ENCODE results near the gene NACA2. TPM values are rescaled to one million over a fixed set of nuclear protein-coding genes. Genes with fewer than 3 reads are reported as not detected.

Gene NACA2
- total and polyA plus RNA-seq, 4 experiments from 2014 or later = not detected

DNA sequence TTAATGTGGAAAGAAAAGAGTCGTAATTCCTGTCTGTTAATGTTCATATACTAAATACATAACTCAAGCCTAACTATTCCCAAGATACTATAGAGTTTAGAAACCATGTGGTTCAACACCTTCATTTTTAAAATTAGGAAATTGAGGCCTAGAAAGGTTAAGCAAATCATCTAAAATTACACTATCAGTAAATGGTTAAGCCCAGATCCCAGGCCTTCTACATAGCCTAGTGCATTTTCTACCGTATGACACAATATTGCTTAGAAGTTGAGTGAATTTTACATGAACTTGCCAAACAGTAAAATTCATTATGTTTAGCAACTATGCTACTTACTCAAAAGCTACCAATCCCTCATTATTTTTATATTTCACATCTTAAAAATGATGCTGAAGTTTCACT lies 6.8 kb downstream of the NACA2 start:
- H3K36me3 ChIP-seq (ENCODE audit: insufficient read depth, low read length) = no peaks in the 10 kb centered on the region
- Mint-ChIP-seq H3K4me3 (no peak overlapping the region), H3K27me3 (peaks cover 14 to 21% of the 10 kb centered on the region in 2 donors), H3K36me3 (no peaks in the 10 kb centered on the region), H3K9me3 (no peaks in the 10 kb centered on the region), H3K27ac (peak overlapping the region in 1 of 7 donors; percentile 37), H3K4me1 (no peaks in the 10 kb centered on the region)
- ChIA-PET POLR2A (ENCODE audit: partially characterized antibody) (no interaction called here), CTCF (ENCODE audit: partially characterized antibody) (no interaction called here)
- H3K4me1 ChIP-seq (ENCODE audit: insufficient read depth, low read length) = no peaks in the 10 kb centered on the region
- intact Hi-C loops (cut with micrococcal nuclease) = no loop called here
- no peaks in the 10 kb centered on the region for H3K27me3 ChIP-seq (ENCODE audit: insufficient read depth, low read length)
- H3K27ac ChIP-seq (ENCODE audit: low read depth, low read length) = no peak overlapping the region
- no peak for DNase-seq
- H3K9me3 ChIP-seq (ENCODE audit: control insufficient read depth in 1 of 2, low read length in 2 of 2) = no peaks in the 10 kb centered on the region
- no peak overlapping the region for H3K4me3 ChIP-seq (ENCODE audit: low read length in 2 of 2)

DNA sequence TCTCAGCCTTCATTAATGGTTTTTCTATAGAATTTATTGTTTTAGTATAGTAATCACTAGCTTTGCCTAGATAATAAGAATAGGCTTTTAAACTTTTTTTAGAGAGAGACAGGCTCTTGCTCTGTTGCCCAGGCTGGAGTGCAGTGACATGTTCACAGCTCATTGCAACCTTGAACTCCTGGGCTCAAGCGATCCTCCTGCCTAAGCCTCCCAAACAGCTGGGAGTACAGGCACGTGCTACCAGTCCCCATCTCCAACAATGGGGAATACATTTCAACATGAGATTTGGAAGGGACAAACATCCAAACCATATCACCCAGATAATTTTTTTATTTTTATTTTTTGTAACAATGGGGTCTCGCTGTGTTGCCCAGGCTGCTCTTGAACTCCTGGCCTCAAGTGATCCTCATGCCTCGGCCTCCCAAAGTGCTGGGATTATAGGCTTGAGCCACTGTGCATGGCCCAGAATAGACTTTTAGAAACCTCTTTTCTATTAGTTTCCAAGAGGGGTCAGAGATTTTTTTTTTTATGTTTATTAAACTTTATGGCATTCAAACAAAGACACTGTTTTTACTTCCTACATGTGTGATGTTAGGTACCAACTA lies 7.3 kb downstream of the NACA2 start:
- Mint-ChIP-seq H3K27ac (no peak overlapping the region), H3K4me1 (no peaks in the 10 kb centered on the region), H3K4me3 (no peak overlapping the region), H3K9me3 (no peaks in the 10 kb centered on the region), H3K36me3 (no peaks in the 10 kb centered on the region), H3K27me3 (peaks cover 15 to 22% of the 10 kb centered on the region in 2 donors)
- Histone ChIP-seq H3K36me3 (ENCODE audit: insufficient read depth, low read length) (no peaks in the 10 kb centered on the region), H3K27me3 (ENCODE audit: insufficient read depth, low read length) (no peaks in the 10 kb centered on the region), H3K9me3 (ENCODE audit: control insufficient read depth in 1 of 2, low read length in 2 of 2) (no peaks in the 10 kb centered on the region), H3K4me1 (ENCODE audit: insufficient read depth, low read length) (no peaks in the 10 kb centered on the region), H3K27ac (ENCODE audit: low read depth, low read length) (no peak overlapping the region), H3K4me3 (ENCODE audit: low read length in 2 of 2) (no peak overlapping the region)
- POLR2A ChIA-PET (ENCODE audit: partially characterized antibody) = no interaction called here
- no peak for DNase-seq
- intact Hi-C loops (cut with micrococcal nuclease) = no loop called here
- CTCF ChIA-PET (ENCODE audit: partially characterized antibody) = interaction anchor here (1.6 kb wide), 1 partner anchor 172 kb away, joined by 4 read pairs; no protein-coding TSS in a partner anchor

DNA sequence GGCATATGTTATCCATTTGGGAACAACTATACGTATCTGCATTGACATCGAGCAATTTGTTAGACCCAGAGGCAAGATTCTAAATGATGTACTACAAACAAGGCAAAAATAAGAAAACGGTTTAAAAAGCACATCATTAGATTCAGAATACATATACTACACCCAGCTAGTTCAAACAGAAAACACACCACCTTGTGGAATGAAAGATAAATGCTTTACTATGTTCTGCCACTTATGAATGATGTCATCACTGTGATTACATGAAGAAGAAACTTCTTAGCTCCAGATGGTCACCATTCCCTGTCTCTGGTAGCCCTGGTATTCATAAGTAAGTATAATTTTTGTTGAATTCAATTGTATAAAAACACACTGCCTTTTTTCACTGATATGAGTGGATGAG lies 7.8 kb downstream of the NACA2 start:
- DNase-seq = no peak
- Histone ChIP-seq H3K27ac (ENCODE audit: low read depth, low read length) (no peak overlapping the region), H3K36me3 (ENCODE audit: insufficient read depth, low read length) (no peaks in the 10 kb centered on the region), H3K4me1 (ENCODE audit: insufficient read depth, low read length) (no peaks in the 10 kb centered on the region), H3K4me3 (ENCODE audit: low read length in 2 of 2) (no peak overlapping the region), H3K27me3 (ENCODE audit: insufficient read depth, low read length) (no peaks in the 10 kb centered on the region), H3K9me3 (ENCODE audit: control insufficient read depth in 1 of 2, low read length in 2 of 2) (no peaks in the 10 kb centered on the region)
- no peaks in the 10 kb centered on the region for H3K9me3 Mint-ChIP-seq
- no peak overlapping the region for H3K27ac Mint-ChIP-seq
- ChIA-PET POLR2A (ENCODE audit: partially characterized antibody) (no interaction called here), CTCF (ENCODE audit: partially characterized antibody) (interaction anchor here (1.6 kb wide), 1 partner anchor 171 kb away, joined by 4 read pairs; no protein-coding TSS in a partner anchor)
- H3K27me3 Mint-ChIP-seq = peaks cover 15 to 21% of the 10 kb centered on the region in 2 donors
- H3K4me3 Mint-ChIP-seq = no peak overlapping the region
- H3K4me1 Mint-ChIP-seq = no peaks in the 10 kb centered on the region
- no peaks in the 10 kb centered on the region for H3K36me3 Mint-ChIP-seq
- intact Hi-C loops (cut with micrococcal nuclease) = no loop called here

DNA sequence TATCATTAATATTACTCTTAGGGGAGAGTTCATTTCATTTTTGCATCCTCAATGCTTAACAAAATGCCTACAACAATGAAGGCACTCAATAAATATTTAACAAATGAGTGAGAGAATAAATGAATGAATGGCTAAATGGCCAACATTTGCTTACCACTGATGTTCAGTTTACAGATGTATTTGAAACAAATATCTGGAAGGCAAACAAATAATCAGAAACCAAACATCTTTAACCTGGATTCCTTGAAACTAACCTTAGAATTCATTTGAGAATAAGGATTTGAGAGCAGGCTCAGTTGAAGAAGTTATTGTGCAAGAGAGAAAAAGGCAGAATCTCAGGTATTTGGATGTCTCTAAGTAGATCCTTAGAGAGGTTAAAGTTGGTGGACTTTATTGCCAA lies 8.4 kb downstream of the NACA2 start:
- no peak overlapping the region for H3K27ac Mint-ChIP-seq
- no peak overlapping the region for H3K4me3 ChIP-seq (ENCODE audit: low read length in 2 of 2)
- no peaks in the 10 kb centered on the region for H3K4me1 ChIP-seq (ENCODE audit: insufficient read depth, low read length)
- DNase-seq = no peak
- H3K9me3 Mint-ChIP-seq = no peaks in the 10 kb centered on the region
- ChIA-PET POLR2A (ENCODE audit: partially characterized antibody) (no interaction called here), CTCF (ENCODE audit: partially characterized antibody) (interaction anchor here (1.6 kb wide), 1 partner anchor 170 kb away, joined by 4 read pairs; no protein-coding TSS in a partner anchor)
- no peaks in the 10 kb centered on the region for H3K36me3 ChIP-seq (ENCODE audit: insufficient read depth, low read length)
- H3K27me3 ChIP-seq (ENCODE audit: insufficient read depth, low read length) = no peaks in the 10 kb centered on the region
- H3K27ac ChIP-seq (ENCODE audit: low read depth, low read length) = no peak overlapping the region
- peaks cover 17 to 18% of the 10 kb centered on the region in 2 donors for H3K27me3 Mint-ChIP-seq
- intact Hi-C loops (cut with micrococcal nuclease) = no loop called here
- no peak overlapping the region for H3K4me3 Mint-ChIP-seq
- no peaks in the 10 kb centered on the region for H3K4me1 Mint-ChIP-seq
- H3K36me3 Mint-ChIP-seq = no peaks in the 10 kb centered on the region
- H3K9me3 ChIP-seq (ENCODE audit: control insufficient read depth in 1 of 2, low read length in 2 of 2) = no peaks in the 10 kb centered on the region

DNA sequence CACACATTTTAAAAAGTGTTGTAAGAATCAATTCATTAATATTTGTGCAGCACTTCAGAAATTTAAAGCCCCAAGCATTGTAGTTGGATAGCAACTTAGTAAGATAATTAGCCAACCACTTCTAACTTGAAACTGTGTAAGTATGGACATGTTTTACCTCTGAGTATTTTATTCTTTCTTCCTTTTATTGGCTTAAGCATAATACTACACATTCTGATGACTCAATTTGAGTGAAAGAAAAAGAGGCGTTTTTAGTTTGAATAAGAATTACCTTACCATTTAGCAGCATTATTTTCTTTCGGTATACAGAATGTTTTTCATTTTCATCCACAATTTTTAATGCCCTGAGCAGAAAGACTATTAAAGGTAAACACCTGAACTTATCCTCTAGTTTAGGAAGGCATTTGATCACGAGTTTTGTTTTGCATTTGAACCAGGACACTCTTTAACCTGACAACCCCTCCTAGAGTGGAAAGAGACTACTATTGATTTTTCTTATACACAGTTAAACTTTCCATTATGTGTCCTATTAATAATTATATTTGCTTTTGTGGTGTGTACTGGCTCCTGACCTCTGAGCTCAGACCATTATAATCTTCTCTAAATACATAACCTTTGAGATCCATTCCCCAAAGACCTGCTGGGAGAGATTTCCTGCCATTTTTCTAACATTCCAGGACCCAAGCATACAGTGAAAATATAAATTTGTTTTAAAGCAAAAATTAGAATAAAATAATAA lies 9.2 kb downstream of the NACA2 start:
- H3K36me3 Mint-ChIP-seq = no peaks in the 10 kb centered on the region
- peaks cover 17% of the 10 kb centered on the region in 2 donors for H3K27me3 Mint-ChIP-seq
- no peak overlapping the region for H3K4me3 Mint-ChIP-seq
- Histone ChIP-seq H3K36me3 (ENCODE audit: insufficient read depth, low read length) (no peaks in the 10 kb centered on the region), H3K27me3 (ENCODE audit: insufficient read depth, low read length) (no peaks in the 10 kb centered on the region), H3K4me1 (ENCODE audit: insufficient read depth, low read length) (no peaks in the 10 kb centered on the region), H3K27ac (ENCODE audit: low read depth, low read length) (no peak overlapping the region), H3K4me3 (ENCODE audit: low read length in 2 of 2) (no peak overlapping the region), H3K9me3 (ENCODE audit: control insufficient read depth in 1 of 2, low read length in 2 of 2) (no peaks in the 10 kb centered on the region)
- no peak for DNase-seq
- no peaks in the 10 kb centered on the region for H3K4me1 Mint-ChIP-seq
- no peaks in the 10 kb centered on the region for H3K9me3 Mint-ChIP-seq
- H3K27ac Mint-ChIP-seq = no peak overlapping the region
- ChIA-PET CTCF (ENCODE audit: partially characterized antibody) (no interaction called here), POLR2A (ENCODE audit: partially characterized antibody) (no interaction called here)
- intact Hi-C loops (cut with micrococcal nuclease) = no loop called here

DNA sequence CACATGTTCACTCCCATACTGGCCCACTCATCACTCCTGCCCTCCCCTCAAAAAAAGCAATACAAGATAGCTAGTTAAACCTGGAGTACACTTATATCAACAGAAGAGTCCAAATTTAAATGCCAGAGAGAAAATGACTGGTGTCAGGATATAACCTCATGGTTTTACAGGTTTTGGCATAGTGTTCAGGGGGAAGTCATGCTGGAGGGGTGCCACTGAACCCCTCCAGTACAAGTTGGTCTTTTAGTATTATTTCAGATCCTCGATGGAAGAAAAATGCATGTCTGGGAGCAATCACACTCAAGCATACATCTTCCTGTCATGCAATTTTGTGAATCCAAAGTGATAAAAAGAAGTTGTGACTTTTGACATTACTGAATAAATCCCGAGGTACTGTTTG lies 10.5 kb downstream of the NACA2 start:
- no peaks in the 10 kb centered on the region for H3K9me3 Mint-ChIP-seq
- intact Hi-C loops (cut with micrococcal nuclease) = no loop called here
- no peaks in the 10 kb centered on the region for H3K36me3 ChIP-seq (ENCODE audit: insufficient read depth, low read length)
- H3K9me3 ChIP-seq (ENCODE audit: control insufficient read depth in 1 of 2, low read length in 2 of 2) = no peaks in the 10 kb centered on the region
- no peaks in the 10 kb centered on the region for H3K4me1 Mint-ChIP-seq
- ChIA-PET POLR2A (ENCODE audit: partially characterized antibody) (no interaction called here), CTCF (ENCODE audit: partially characterized antibody) (no interaction called here)
- no peaks in the 10 kb centered on the region for H3K27me3 ChIP-seq (ENCODE audit: insufficient read depth, low read length)
- no peaks in the 10 kb centered on the region for H3K36me3 Mint-ChIP-seq
- no peak overlapping the region for H3K4me3 Mint-ChIP-seq
- no peak overlapping the region for H3K27ac ChIP-seq (ENCODE audit: low read depth, low read length)
- H3K27me3 Mint-ChIP-seq = peaks cover 14 to 17% of the 10 kb centered on the region in 2 donors
- DNase-seq = no peak
- no peak overlapping the region for H3K27ac Mint-ChIP-seq
- H3K4me3 ChIP-seq (ENCODE audit: low read length in 2 of 2) = no peak overlapping the region
- no peaks in the 10 kb centered on the region for H3K4me1 ChIP-seq (ENCODE audit: insufficient read depth, low read length)

DNA sequence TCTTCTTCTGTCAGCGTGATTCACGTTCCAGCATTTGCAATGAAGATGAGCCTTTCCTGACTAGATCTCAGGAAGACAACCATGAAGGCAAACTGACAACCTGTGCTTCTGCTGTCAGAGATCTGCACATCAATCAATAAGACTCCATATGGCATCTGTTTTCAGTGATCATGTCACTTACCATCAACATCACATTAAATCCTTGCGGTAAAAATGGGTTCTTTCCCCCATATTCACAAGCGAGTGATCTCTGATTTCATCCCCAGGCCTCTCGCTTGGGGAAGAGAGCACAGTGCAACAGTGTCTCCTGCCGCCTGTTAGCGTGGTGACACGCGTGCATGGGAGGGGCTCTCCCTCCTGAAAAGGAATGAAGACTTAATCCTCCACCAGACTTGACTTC lies 11.1 kb downstream of the NACA2 start:
- Mint-ChIP-seq H3K4me1 (no peaks in the 10 kb centered on the region), H3K9me3 (no peaks in the 10 kb centered on the region), H3K27me3 (peaks cover 14 to 17% of the 10 kb centered on the region in 2 donors), H3K27ac (no peak overlapping the region), H3K36me3 (no peaks in the 10 kb centered on the region), H3K4me3 (no peak overlapping the region)
- no peaks in the 10 kb centered on the region for H3K36me3 ChIP-seq (ENCODE audit: insufficient read depth, low read length)
- H3K4me1 ChIP-seq (ENCODE audit: insufficient read depth, low read length) = no peaks in the 10 kb centered on the region
- H3K4me3 ChIP-seq (ENCODE audit: low read length in 2 of 2) = no peak overlapping the region
- DNase-seq = no peak
- CTCF ChIA-PET (ENCODE audit: partially characterized antibody) = no interaction called here
- no peak overlapping the region for H3K27ac ChIP-seq (ENCODE audit: low read depth, low read length)
- intact Hi-C loops (cut with micrococcal nuclease) = no loop called here
- POLR2A ChIA-PET (ENCODE audit: partially characterized antibody) = no interaction called here
- no peaks in the 10 kb centered on the region for H3K27me3 ChIP-seq (ENCODE audit: insufficient read depth, low read length)
- no peaks in the 10 kb centered on the region for H3K9me3 ChIP-seq (ENCODE audit: control insufficient read depth in 1 of 2, low read length in 2 of 2)

All from CD4-positive, alpha-beta memory T cell (primary cell).